HepG2 (cell line): ENCODE measurements around the gene ERBB4. TPM values are rescaled to one million over a fixed set of nuclear protein-coding genes. Genes with fewer than 3 reads are reported as not detected.

ENCODE experiments used
- ATAC-seq: fragments of 200-7000 bp; cut with Tn5 transposase; 3 replicates; pipeline ENCODE4 v1.9.1; 2020; ENCODE audit warnings: mild to moderate bottlenecking, moderate library complexity
- BruUV-seq: library from RNA; stranded (reverse); fragments of 400-500 nt; replicated peaks from 2 replicates; lab custom pipeline; 2021; lab: Mats Ljungman, UMichigan
- CTCF ChIA-PET: fragments of 300-600 bp; formaldehyde crosslinking; extraction: SDS; loops from one replicate; lab custom pipeline; 2021; ENCODE audit warnings: low total read pairs, inconsistent platforms, low intra/inter-chr PET ratio; lab: Yijun Ruan, JAX
- POLR2A ChIA-PET: fragments of 350-600 bp; sonication (Branson Sonifier 250); formaldehyde crosslinking; loops from one replicate; lab custom pipeline; 2020; ENCODE audit warnings: antibody characterized with exemption, inconsistent platforms; lab: Yijun Ruan, JAX
- DNase-seq: peaks from one replicate; pipeline ENCODE4 v3.0.0-alpha.2; 2015; ENCODE audit warnings: low spot score
- FAIRE-seq: peaks from 3 replicates; lab custom pipeline; 2011; peaks lifted over from hg19 to GRCh38; lab: Jason Lieb, UNC
- H2AFZ ChIP-seq: one replicate; pipeline ENCODE4 v1.6.1; 2011; ENCODE audit warnings: low read length, inconsistent platforms
- H3K27ac ChIP-seq: fragments of 300-600 bp; 3 replicates; pipeline ENCODE4 v1.8.0; 2011; ENCODE audit warnings: mixed run types, mild to moderate bottlenecking, mixed read lengths, low read length, inconsistent platforms; ENCODE audit not compliant: insufficient read depth; ENCODE audit errors: extremely low read length
- H3K27me3 ChIP-seq, 2 experiments: fragments of 200-600 bp in 1 of 2; 2 replicates in 1 of 2; 3 replicates in 1 of 2; pipeline versions ENCODE4 v1.6.0 to v1.8.0; 2011; ENCODE audit warnings: low read length in 2 of 2, mild to moderate bottlenecking in 2 of 2, moderate library complexity in 2 of 2, inconsistent platforms in 1 of 2; ENCODE audit not compliant: insufficient read depth in 2 of 2, control insufficient read depth in 1 of 2
- H3K36me3 ChIP-seq, 2 experiments: fragments of 200-600 bp in 1 of 2; replicated peaks in 1 of 2; 2 replicates in 1 of 2; 3 replicates in 1 of 2; pipeline versions ENCODE4 v1.5.1 to v1.8.0; 2011; ENCODE audit warnings: low read length in 2 of 2, inconsistent platforms in 1 of 2; ENCODE audit not compliant: insufficient read depth in 2 of 2, control insufficient read depth in 1 of 2
- H3K4me1 ChIP-seq: 2 replicates; pipeline ENCODE4 v1.5.1; 2012; ENCODE audit warnings: low read length, inconsistent platforms; ENCODE audit not compliant: insufficient read depth
- H3K4me2 ChIP-seq: 2 replicates; pipeline ENCODE4 v1.6.0; 2011; ENCODE audit warnings: low read depth, low read length, inconsistent platforms
- H3K4me3 ChIP-seq, 3 experiments: fragments of 200-600 bp in 1 of 3; sonication (generic), shearing (Covaris generic) in 1 of 3; replicated peaks in 1 of 3; 2 replicates each; pipeline ENCODE4 v1.5.1; 2011 to 2016; ENCODE audit warnings: low read length in 3 of 3, inconsistent platforms in 2 of 3, low read depth in 2 of 3, mild to moderate bottlenecking in 2 of 3, control low read depth in 1 of 3, mixed read lengths in 1 of 3; ENCODE audit not compliant: insufficient read depth in 1 of 3
- H3K79me2 ChIP-seq: one replicate; pipeline ENCODE4 v1.6.1; 2011; ENCODE audit warnings: low read length, inconsistent platforms; ENCODE audit not compliant: insufficient read depth
- H3K9ac ChIP-seq: 2 replicates; pipeline ENCODE4 v1.6.0; 2011; ENCODE audit warnings: mild to moderate bottlenecking, low read depth, low read length, inconsistent platforms; ENCODE audit not compliant: insufficient read depth
- H3K9me3 ChIP-seq: 2 replicates; pipeline ENCODE4 v1.5.1; 2012; ENCODE audit warnings: mild to moderate bottlenecking, low read length
- H4K20me1 ChIP-seq: 2 replicates; pipeline ENCODE4 v1.6.0; 2011; ENCODE audit warnings: inconsistent platforms, mild to moderate bottlenecking, low read length, moderate library complexity; ENCODE audit not compliant: insufficient read depth
- FOXK1 ChIP-seq: sonication (generic); formaldehyde crosslinking; IDR thresholded peaks from 2 replicates; pipeline ENCODE4 v1.4.0; 2020; ENCODE audit warnings: low read depth, missing genetic modification reagents, borderline replicate concordance
- MAFK ChIP-seq, 2 experiments: IDR thresholded peaks in 1 of 2; conservative IDR thresholded peaks in 1 of 2; 2 replicates each; pipeline ENCODE4 v1.6.1; 2011; ENCODE audit warnings: improper control_type of control experiment in 2 of 2, low read length in 2 of 2
- POLR2AphosphoS2 ChIP-seq: IDR thresholded peaks from 2 replicates; pipeline ENCODE4 v1.6.1; 2011; ENCODE audit warnings: low read depth, low read length, improper control_type of control experiment
- SP1 ChIP-seq, 2 experiments: fragments of 450-650 bp in 1 of 2; sonication (generic) in 1 of 2; formaldehyde crosslinking in 1 of 2; IDR thresholded peaks; 2 replicates each; pipeline versions ENCODE4 v1.4.0 to v1.6.1; 2016 to 2020; ENCODE audit warnings: missing genetic modification reagents in 1 of 2
- WIZ ChIP-seq: sonication (generic); formaldehyde crosslinking; IDR thresholded peaks from 2 replicates; pipeline ENCODE4 v1.5.1; 2020; ENCODE audit warnings: mild to moderate bottlenecking, missing genetic modification reagents
- ZNF446 ChIP-seq: sonication (generic); formaldehyde crosslinking; IDR thresholded peaks from 2 replicates; pipeline ENCODE4 v1.5.0; 2020; ENCODE audit warnings: mild to moderate bottlenecking, missing genetic modification reagents
- ZNF576 ChIP-seq: sonication (generic); formaldehyde crosslinking; IDR thresholded peaks from 2 replicates; pipeline ENCODE4 v1.4.0; 2020; ENCODE audit warnings: mild to moderate bottlenecking, missing genetic modification reagents
- WGBS: methylation state at CpG from one replicate; pipeline ENCODE4 v1.1.6; 2017; ENCODE audit warnings: low lambda C conversion rate; 5-methylcytosine and 5-hydroxymethylcytosine counted together
- in situ Hi-C: cut with HindIII; loops from 2 replicates; pipeline ENCODE4 v1.10.0; 2017; ENCODE audit warnings: low pct_unique_long_range_greater_than_20kb; ENCODE audit not compliant: extremely low pct_ligation_motif_present
- intact Hi-C: fragments of 100-400 bp; cut with micrococcal nuclease; formaldehyde crosslinking; loops from one replicate; pipeline ENCODE4 v1.10.0; 2022; ENCODE audit not compliant: unreplicated experiment
- polyA plus RNA-seq, 8 experiments: library from polyadenylated mRNA; depleted of rRNA in 3 of 8; stranded (reverse) in 7 of 8; unstranded in 1 of 8; fragments of >200 nt; fragmentation: Illumina TruSeq in 4 of 8; extraction: Trizol in 4 of 8; gene quantifications; 2 replicates each; pipeline versions ENCODE4 v1.2.1 to v1.2.3, GENCODE V29; 2011 to 2016; ENCODE audit warnings: low read depth in 4 of 8, missing spikeins in 1 of 8, mixed read lengths in 1 of 8; ENCODE audit not compliant: insufficient read depth in 1 of 8
- total RNA-seq, 5 experiments: library from RNA; depleted of rRNA; stranded (reverse); fragments of >200 nt; fragmentation: Illumina TruSeq; extraction: Trizol; gene quantifications; 2 replicates each; pipeline ENCODE4 v1.2.3, GENCODE V29; 2016; ENCODE audit warnings: low read depth in 1 of 5

Gene ERBB4
- total and polyA plus RNA-seq, 2 of the 13 experiments (the other 11 are each of a cell fraction or from before 2014, with no cell fraction given) = not detected

- no peaks in the 10 kb centered on the region for H3K27me3 ChIP-seq
- no peaks in the 10 kb centered on the region for H3K36me3 ChIP-seq
- intact Hi-C loops = no loop called here
- H3K4me1 ChIP-seq = no peaks in the 10 kb centered on the region
- TF ChIP-seq SP1 (IDR thresholded peaks at IDR 0.05) (no peak), SP1 (CRISPR knock-in tag; IDR thresholded peaks at IDR 0.05) (no peak), MAFK (conservative IDR thresholded peaks at IDR 0.05 in 1 of 2, IDR thresholded peaks at IDR 0.05 in 1 of 2; ENCODE audit: low read length in 2 of 2) (0 out of 4 replicates have a peak, but pooled peaks have one; percentile 8 to 12)
- WGBS = 2% methylated on average over 1 of the region's 1 CpG
- H3K27ac ChIP-seq = no peak overlapping the region
- CTCF ChIA-PET = no interaction called here
- H3K4me3 ChIP-seq = no peak overlapping the region
- FAIRE-seq (no peak), ATAC-seq (no peak), DNase-seq (no peak)
- in situ Hi-C loops = no loop called here
- no peaks in the 10 kb centered on the region for H4K20me1 ChIP-seq
- no TSS peak for BruUV-seq
- no peak overlapping the region for H3K9ac ChIP-seq
- no peaks in the 10 kb centered on the region for H3K9me3 ChIP-seq
- H3K79me2 ChIP-seq = no peaks in the 10 kb centered on the region
- POLR2A ChIA-PET = no interaction called here
- no peak overlapping the region for H2AFZ ChIP-seq
- H3K4me2 ChIP-seq = no peak overlapping the region
These were observed 325.4 kb downstream of the ERBB4 start for GRCh38 chr2:212213191-212213590.

- TF ChIP-seq ZNF446 (CRISPR knock-in tag) (no peak), WIZ (CRISPR knock-in tag) (no peak), ZNF576 (CRISPR knock-in tag) (no peak), FOXK1 (CRISPR knock-in tag) (no peak), POLR2AphosphoS2 (no peak)
- Histone ChIP-seq H3K4me3 (no peak overlapping the region), H3K4me1 (no peaks in the 10 kb centered on the region), H3K79me2 (no peaks in the 10 kb centered on the region), H3K27me3 (no peaks in the 10 kb centered on the region), H2AFZ (no peak overlapping the region), H4K20me1 (no peaks in the 10 kb centered on the region), H3K9ac (no peak overlapping the region), H3K36me3 (no peaks in the 10 kb centered on the region), H3K27ac (no peak overlapping the region), H3K9me3 (no peaks in the 10 kb centered on the region), H3K4me2 (no peak overlapping the region)
- CTCF ChIA-PET = no interaction called here
- POLR2A ChIA-PET = no interaction called here
- WGBS = 0% methylated on average over 1 of the region's 1 CpG
- in situ Hi-C loops = no loop called here
- FAIRE-seq (no peak), DNase-seq (no peak), ATAC-seq (no peak)
- intact Hi-C loops = no loop called here
- no TSS peak for BruUV-seq
These were observed 330.1 kb downstream of the ERBB4 start for GRCh38 chr2:212208467-212208866.
